Testis (tissue), 3 donors: ENCODE measurements around the gene QSOX2. TPM values are rescaled to one million over a fixed set of nuclear protein-coding genes. Genes with fewer than 3 reads are reported as not detected.

Experiments used
- DNase-seq: peaks from one replicate; pipeline ENCODE4 v3.0.0-alpha.2; 2019
- H3K27ac ChIP-seq, 2 donors: fragments of 200-600 bp; sonication (generic); one replicate each; pipeline ENCODE4 v1.5.1; 2019
- H3K27me3 ChIP-seq: fragments of 200-600 bp; sonication (generic); one replicate; pipeline ENCODE4 v1.5.1; 2019
- H3K36me3 ChIP-seq: fragments of 200-600 bp; sonication (generic); one replicate; pipeline ENCODE4 v1.5.1; 2017; ENCODE audit warnings: low read depth; ENCODE audit errors: missing control alignments
- H3K4me1 ChIP-seq: fragments of 200-600 bp; sonication (generic); one replicate; pipeline ENCODE4 v1.5.1; 2019
- H3K4me3 ChIP-seq, 2 donors: fragments of 200-600 bp; sonication (generic); one replicate each; pipeline ENCODE4 v1.5.1; 2017 to 2019
- H3K9me3 ChIP-seq: fragments of 200-600 bp; sonication (generic); one replicate; pipeline ENCODE4 v1.5.1; 2017
- CTCF ChIP-seq, 3 experiments: fragments of 450-650 bp in 2 of 3; fragments of 200-600 bp in 1 of 3; sonication (generic) in 1 of 3; IDR thresholded peaks; one replicate each; pipeline ENCODE4 v1.5.1; 2016 to 2019; ENCODE audit warnings: antibody characterized with exemption in 3 of 3, mild to moderate bottlenecking in 2 of 3, moderate library complexity in 1 of 3
- POLR2A ChIP-seq: fragments of 450-650 bp; IDR thresholded peaks from one replicate; pipeline ENCODE4 v1.6.1; 2017; ENCODE audit warnings: antibody characterized with exemption, mild to moderate bottlenecking, moderate library complexity
- WGBS, 2 donors: methylation state at CpG; one replicate each; pipeline ENCODE4 v1.1.5; 2018; 5-methylcytosine and 5-hydroxymethylcytosine counted together
- intact Hi-C: fragments of 100-400 bp; cut with DNase I; formaldehyde crosslinking; loops from one replicate; pipeline ENCODE4 v1.15.1; 2023; ENCODE audit warnings: low total_unique reads
- polyA plus RNA-seq: library from polyadenylated mRNA; stranded (reverse); fragments of 350-450 nt; fragmentation: Illumina TruSeq; extraction: RNeasy Lipid Tissue Mini Kit (QIAGEN cat#74804); gene quantifications from one replicate; pipeline ENCODE4 v1.2.3, GENCODE V29; 2014; ENCODE audit warnings: low read depth, low replicate concordance; ENCODE audit not compliant: insufficient read depth
- total RNA-seq, 2 donors: library from RNA; depleted of rRNA; stranded (reverse); fragments of >200 nt; gene quantifications; one replicate each; pipeline ENCODE4 v1.2.3, GENCODE V29; 2016

Gene QSOX2
- total and polyA plus RNA-seq, 3 donors from 2014 or later: 22.1 to 23.3 (median 22.6) TPM

GRCh38 chr9:136247947-136248637 lies 2.5 kb upstream of the QSOX2 start:
- no peak for TF ChIP-seq CTCF (IDR thresholded peaks at IDR 0.05)
- no peak for TF ChIP-seq POLR2A
- no peaks in the 10 kb centered on the region for H3K27me3 ChIP-seq
- H3K9me3 ChIP-seq: no peaks in the 10 kb centered on the region
- H3K36me3 ChIP-seq: no peaks in the 10 kb centered on the region
- 91 to 92% methylated on average over 24 of the region's 24 CpGs for WGBS, 2 donors
- H3K4me1 ChIP-seq: peaks cover 5% of the 10 kb centered on the region
- H3K27ac ChIP-seq: no peak overlapping the region
- intact Hi-C loops: no loop called here
- no peak for DNase-seq
- no peak overlapping the region for H3K4me3 ChIP-seq

- intact Hi-C loops: no loop called here
These were observed 1.9 kb upstream of the QSOX2 start for GRCh38 chr9:136247551-136247916.

GRCh38 chr9:136246849-136247550 lies 1.4 kb upstream of the QSOX2 start:
- Histone ChIP-seq H3K27ac (no peak overlapping the region), H3K9me3 (no peaks in the 10 kb centered on the region), H3K4me1 (peaks cover 5% of the 10 kb centered on the region), H3K36me3 (no peaks in the 10 kb centered on the region), H3K27me3 (no peaks in the 10 kb centered on the region), H3K4me3 (no peak overlapping the region)
- no peak for DNase-seq
- WGBS, 2 donors: 67 to 72% methylated on average over 22 to 26 of the region's 26 CpGs
- no peak for TF ChIP-seq CTCF (IDR thresholded peaks at IDR 0.05)
- TF ChIP-seq POLR2A: no peak
- intact Hi-C loops: no loop called here

More at GRCh38 chr9:136247551-136247916, 1.9 kb upstream of the QSOX2 start:
- H3K4me3 ChIP-seq: no peak overlapping the region
- no peak overlapping the region for H3K27ac ChIP-seq
- WGBS, 2 donors: 49 to 70% methylated on average over 7 to 8 of the region's 9 CpGs
- no peaks in the 10 kb centered on the region for H3K9me3 ChIP-seq
- no peak for TF ChIP-seq CTCF (IDR thresholded peaks at IDR 0.05)
- TF ChIP-seq POLR2A: no peak
- no peaks in the 10 kb centered on the region for H3K27me3 ChIP-seq
- H3K36me3 ChIP-seq: no peaks in the 10 kb centered on the region
- peaks cover 5% of the 10 kb centered on the region for H3K4me1 ChIP-seq
- no peak for DNase-seq

GRCh38 chr9:136244969-136245218 lies 718 bp downstream of the QSOX2 start:
- no peaks in the 10 kb centered on the region for H3K36me3 ChIP-seq
- intact Hi-C loops: no loop called here

More at GRCh38 chr9:136244969-136245218, 718 bp downstream of the QSOX2 start:
- no peaks in the 10 kb centered on the region for H3K27me3 ChIP-seq
- no peak for DNase-seq
- TF ChIP-seq POLR2A (no peak), CTCF (IDR thresholded peaks at IDR 0.05) (no peak)
- H3K4me3 ChIP-seq: peak overlapping the region; percentile 67 to 71
- 3 to 4% methylated on average over 6 of the region's 6 CpGs for WGBS, 2 donors
- H3K27ac ChIP-seq: peak overlapping the region in 1 of 2 donors; percentile 50
- H3K9me3 ChIP-seq: no peaks in the 10 kb centered on the region
- H3K4me1 ChIP-seq: peaks cover 5% of the 10 kb centered on the region
